HK-2 (cell line): Measurements from ENCODE around the gene CETN3.
"Not testable (repeated sequence)": the region's sequence is repeated elsewhere in the genome, so short reads cannot be mapped to it uniquely, and the experiment has no call there.

Experiments
- DNase-seq: peaks from one replicate; pipeline ENCODE4 v3.0.0-alpha.2; 2018; ENCODE audit not compliant: unreplicated experiment

Gene CETN3

GRCh38 chr5:90383903-90384302 lies 25.7 kb downstream of the CETN3 start:
- no peak for DNase-seq

- DNase-seq = no peak
These were observed 28.2 kb downstream of the CETN3 start for GRCh38 chr5:90381213-90381929.

GRCh38 chr5:90379652-90380051 lies 29.9 kb downstream of the CETN3 start:
- DNase-seq = no peak

- DNase-seq = no peak
These were observed 30.8 kb downstream of the CETN3 start for GRCh38 chr5:90378752-90379151.

- DNase-seq = not testable (repeated sequence)
These were observed 38.3 kb downstream of the CETN3 start for GRCh38 chr5:90371269-90371668.

- DNase-seq = no peak
These were observed 40.9 kb downstream of the CETN3 start for GRCh38 chr5:90368454-90369246.

GRCh38 chr5:90367879-90368278 lies 41.7 kb downstream of the CETN3 start:
- no peak for DNase-seq

- no peak for DNase-seq
These were observed 42.6 kb downstream of the CETN3 start for GRCh38 chr5:90366948-90367347.

- no peak for DNase-seq
These were observed 44.2 kb downstream of the CETN3 start for GRCh38 chr5:90365328-90365727.

- DNase-seq = no peak
These were observed 50.3 kb downstream of the CETN3 start for GRCh38 chr5:90359073-90359920.

GRCh38 chr5:90356622-90357021 lies 52.9 kb downstream of the CETN3 start:
- no peak for DNase-seq

- DNase-seq = no peak
These were observed 53.4 kb downstream of the CETN3 start for GRCh38 chr5:90356176-90356575.

- no peak for DNase-seq
These were observed 53.9 kb downstream of the CETN3 start for GRCh38 chr5:90355635-90356034.

- DNase-seq = no peak
These were observed 56.3 kb downstream of the CETN3 start for GRCh38 chr5:90353254-90353653.

- no peak for DNase-seq
These were observed 58.5 kb downstream of the CETN3 start for GRCh38 chr5:90351101-90351500.

GRCh38 chr5:90347462-90347861 lies 62.1 kb downstream of the CETN3 start:
- DNase-seq = no peak

GRCh38 chr5:90345684-90346083 lies 63.9 kb downstream of the CETN3 start:
- DNase-seq = no peak

- DNase-seq = no peak
These were observed 64.9 kb downstream of the CETN3 start for GRCh38 chr5:90344689-90345088.

- not testable (repeated sequence) for DNase-seq
These were observed 65.8 kb downstream of the CETN3 start for GRCh38 chr5:90343731-90344130.

- DNase-seq = no peak
These were observed 67.0 kb downstream of the CETN3 start for GRCh38 chr5:90342576-90342975.
